ENCODE data around the gene NRXN3.
"Not testable (repeated sequence)": the region's sequence is repeated elsewhere in the genome, so short reads cannot be mapped to it uniquely, and the experiment has no call there.

GRCh38 chr14:78487573-78487972, 317.4 kb downstream of the NRXN3 start:
- not testable (repeated sequence) for TF ChIP-seq CTCF (IDR thresholded peaks at IDR 0.05 in 2 of 3, conservative IDR thresholded peaks at IDR 0.05 in 1 of 3; ENCODE audit: borderline replicate concordance in 1 of 3, insufficient read depth in 1 of 3, low read depth in 2 of 3, low read length in 2 of 3); POLR2A (IDR thresholded peaks at IDR 0.05; ENCODE audit: borderline replicate concordance, extremely low read depth, insufficient read depth, insufficient read length); SIN3A (IDR thresholded peaks at IDR 0.05; ENCODE audit: low read depth); EGR1 (IDR thresholded peaks at IDR 0.05; ENCODE audit: low read depth); CEBPB (IDR thresholded peaks at IDR 0.05; ENCODE audit: low read depth); MAX (IDR thresholded peaks at IDR 0.05)

Measured in HCT116 (cell line).